GM12872 (cell line): ENCODE measurements around the gene PIGS.

Source experiments
- TF ChIP-seq, protein P1 (sequence below): IDR thresholded peaks from 3 replicates; pipeline ENCODE4 v1.5.1; 2011; ENCODE audit warnings: low read depth, mild to moderate bottlenecking, low read length, moderate library complexity; ENCODE audit not compliant: insufficient read depth

Gene PIGS

DNA sequence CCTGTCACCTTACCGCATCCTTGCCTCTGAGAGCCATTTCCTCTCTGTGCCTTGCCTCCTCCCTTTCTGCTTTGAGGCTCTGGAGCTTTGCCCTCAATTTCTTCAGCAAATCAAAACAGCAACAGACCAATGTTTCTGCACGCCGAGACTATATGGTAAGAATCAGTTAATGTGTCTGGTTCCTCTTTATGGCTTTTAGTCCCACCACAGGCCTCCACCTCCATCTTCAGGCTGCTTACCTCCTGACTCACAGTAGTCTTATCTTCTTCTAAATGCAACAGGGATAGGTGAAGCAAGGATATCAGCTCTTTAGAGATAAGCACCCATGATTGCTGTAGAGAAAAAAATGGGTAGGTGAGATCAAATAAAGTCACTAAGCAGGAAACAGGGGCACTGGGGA is 14.5 kb upstream of the PIGS start:
- TF ChIP-seq, protein P1, sequence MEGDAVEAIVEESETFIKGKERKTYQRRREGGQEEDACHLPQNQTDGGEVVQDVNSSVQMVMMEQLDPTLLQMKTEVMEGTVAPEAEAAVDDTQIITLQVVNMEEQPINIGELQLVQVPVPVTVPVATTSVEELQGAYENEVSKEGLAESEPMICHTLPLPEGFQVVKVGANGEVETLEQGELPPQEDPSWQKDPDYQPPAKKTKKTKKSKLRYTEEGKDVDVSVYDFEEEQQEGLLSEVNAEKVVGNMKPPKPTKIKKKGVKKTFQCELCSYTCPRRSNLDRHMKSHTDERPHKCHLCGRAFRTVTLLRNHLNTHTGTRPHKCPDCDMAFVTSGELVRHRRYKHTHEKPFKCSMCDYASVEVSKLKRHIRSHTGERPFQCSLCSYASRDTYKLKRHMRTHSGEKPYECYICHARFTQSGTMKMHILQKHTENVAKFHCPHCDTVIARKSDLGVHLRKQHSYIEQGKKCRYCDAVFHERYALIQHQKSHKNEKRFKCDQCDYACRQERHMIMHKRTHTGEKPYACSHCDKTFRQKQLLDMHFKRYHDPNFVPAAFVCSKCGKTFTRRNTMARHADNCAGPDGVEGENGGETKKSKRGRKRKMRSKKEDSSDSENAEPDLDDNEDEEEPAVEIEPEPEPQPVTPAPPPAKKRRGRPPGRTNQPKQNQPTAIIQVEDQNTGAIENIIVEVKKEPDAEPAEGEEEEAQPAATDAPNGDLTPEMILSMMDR, result no peak

DNA sequence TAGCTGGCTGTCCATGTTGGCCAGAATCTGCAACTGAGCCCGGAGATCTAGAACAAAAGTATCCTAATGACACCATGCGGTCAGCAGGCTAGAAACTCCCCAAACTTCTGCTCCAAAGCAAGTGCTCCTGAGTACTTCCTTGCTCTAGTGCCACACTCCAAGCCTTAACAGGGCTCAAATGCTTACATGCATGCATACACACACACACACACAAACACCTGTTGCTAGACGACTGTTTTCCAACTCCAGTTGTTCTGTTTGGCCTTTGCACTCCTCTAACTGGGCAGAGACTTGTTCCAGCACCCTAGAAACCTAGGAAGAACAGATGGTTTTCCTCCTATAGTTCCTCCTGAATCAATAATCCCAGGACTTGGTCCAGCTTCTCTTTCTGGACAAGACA is 13.1 kb upstream of the PIGS start:
- TF ChIP-seq, protein P1, result no peak

DNA sequence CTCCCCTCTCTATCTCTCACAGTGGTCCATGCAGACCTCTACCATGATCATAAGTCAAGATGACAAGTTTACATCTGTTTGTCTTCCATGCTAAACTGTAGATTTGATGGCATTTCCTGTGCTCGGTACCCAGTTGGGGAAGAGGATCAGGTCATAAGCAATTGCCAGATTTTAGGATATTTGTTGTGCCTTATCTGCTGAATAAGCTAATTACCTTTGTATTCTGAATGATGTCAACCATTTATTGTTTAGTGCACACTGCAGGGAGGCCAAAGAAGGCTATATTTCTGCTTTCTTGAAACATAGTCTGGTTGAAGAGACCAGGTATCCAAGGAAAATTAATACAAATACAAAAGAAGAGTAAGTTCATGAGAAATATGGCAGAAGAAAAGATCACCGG is 11.2 kb upstream of the PIGS start:
- TF ChIP-seq, protein P1, result no peak

DNA sequence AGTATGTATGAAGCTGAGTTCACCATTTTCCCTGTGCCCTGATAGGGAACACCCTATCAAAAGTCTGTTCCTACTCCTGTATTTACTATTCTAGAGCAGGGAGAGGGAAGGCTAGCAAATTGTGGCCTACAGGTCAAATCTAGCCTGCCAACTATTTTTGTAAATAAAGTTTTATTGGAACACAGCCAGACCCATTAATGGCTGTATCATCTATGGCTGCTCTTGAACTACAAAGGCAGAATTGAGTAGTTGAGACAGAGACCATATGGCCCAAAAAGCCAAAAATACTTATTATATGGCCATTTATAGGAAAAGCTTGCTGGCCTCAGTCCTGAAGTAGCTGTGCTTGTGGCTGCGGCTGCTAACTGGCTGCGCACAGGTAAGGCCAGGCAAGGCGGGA is 9.6 kb upstream of the PIGS start:
- TF ChIP-seq, protein P1, result no peak

DNA sequence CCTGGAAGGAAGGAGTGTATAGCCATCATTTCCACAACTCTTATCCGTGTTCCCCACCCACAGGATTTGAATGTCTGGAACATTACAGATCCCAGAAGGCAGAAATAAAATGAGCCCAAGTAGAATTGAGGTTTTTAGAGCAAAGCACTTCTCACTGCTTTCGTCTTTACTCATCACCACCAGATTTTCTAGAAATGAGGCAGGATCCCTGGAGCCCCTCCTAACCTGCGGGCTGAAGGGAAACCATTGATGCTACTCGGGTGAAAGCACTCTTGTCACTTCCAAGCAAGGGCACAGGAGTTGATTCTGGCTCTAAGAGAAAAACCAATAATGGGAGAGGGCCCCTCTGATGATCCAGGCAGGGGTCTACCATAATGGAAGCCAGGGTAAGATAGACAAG is 8.2 kb upstream of the PIGS start:
- TF ChIP-seq, protein P1, result no peak

DNA sequence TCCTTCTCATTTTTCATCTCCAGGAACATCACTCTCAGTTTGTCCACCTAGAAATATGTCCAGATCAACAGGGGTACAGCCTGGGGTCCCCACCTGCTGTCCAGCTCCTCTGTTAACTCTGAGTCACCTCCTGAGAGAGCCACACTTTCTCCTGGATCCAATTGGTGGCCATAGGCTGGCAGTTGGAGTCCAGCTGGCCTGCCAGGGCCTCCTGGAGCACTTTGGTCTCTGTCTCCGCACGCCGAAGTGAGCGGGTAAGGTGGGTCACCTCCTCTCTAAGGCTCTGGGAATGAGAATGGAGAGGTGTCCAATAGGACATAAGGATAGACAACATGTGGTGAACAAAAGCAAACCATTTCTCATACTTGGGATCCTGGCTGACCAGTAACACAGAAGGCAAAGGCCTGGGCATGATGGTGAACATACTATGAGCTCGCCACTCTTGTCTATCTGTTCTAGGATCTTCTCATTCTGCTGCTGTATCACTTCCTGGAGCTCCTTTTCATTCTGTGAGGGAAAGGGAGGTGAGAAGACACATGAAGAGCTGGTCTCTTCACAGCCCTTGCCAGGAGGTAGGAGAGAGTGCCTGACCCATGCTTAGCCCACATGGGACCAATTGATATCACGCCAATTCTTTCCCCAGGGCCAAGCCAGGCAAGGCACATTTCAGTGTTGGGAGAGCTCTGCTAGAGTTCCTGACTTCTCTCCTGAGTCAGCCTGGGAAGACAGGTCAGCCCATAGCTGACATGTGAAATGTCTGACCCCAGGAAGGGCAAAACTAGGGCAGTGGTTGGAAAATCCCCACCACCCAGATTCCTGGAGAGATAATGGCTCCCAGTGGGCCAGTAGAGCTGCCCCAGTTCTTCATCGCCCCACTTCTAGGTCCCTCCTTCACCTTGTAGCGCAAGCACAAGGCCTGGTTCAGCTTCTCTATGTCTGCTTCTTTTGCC is 7.2 kb upstream of the PIGS start:
- TF ChIP-seq, protein P1, result no peak

DNA sequence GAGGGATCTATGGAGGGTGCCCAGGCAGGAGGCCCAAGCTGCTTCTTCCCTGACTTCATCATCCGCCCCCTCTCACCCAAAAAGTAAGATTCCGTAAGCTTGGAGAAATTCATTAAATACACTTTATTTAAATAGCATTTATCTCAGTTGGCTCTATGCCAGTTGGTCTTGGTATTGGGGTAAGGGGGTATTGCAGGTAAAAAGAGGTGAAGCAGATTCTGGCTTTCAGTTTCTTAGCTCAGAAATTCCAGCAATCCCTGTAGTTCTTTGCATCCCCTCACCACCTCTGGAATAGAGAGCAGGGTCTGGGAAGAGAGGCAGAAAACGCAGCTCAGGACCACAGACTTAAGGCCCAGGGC is 6.1 kb upstream of the PIGS start:
- TF ChIP-seq, protein P1, result no peak
